ENCODE data around the gene DSCAML1.

Gene DSCAML1

GRCh38 chr11:117430293-117430955 is 366.6 kb downstream of the DSCAML1 start:
- ATAC-seq (ENCODE audit: low read depth) = no peak
- Mint-ChIP-seq H3K36me3 (no peaks in the 10 kb centered on the region), H3K4me1 (no peaks in the 10 kb centered on the region), H3K27me3 (peaks cover 1% of the 10 kb centered on the region), H3K27ac (no peak overlapping the region), H3K4me3 (no peak overlapping the region), H3K9me3 (no peaks in the 10 kb centered on the region)
- DNase-seq (ENCODE audit: low spot score in 2 of 2) = no peak

DNA sequence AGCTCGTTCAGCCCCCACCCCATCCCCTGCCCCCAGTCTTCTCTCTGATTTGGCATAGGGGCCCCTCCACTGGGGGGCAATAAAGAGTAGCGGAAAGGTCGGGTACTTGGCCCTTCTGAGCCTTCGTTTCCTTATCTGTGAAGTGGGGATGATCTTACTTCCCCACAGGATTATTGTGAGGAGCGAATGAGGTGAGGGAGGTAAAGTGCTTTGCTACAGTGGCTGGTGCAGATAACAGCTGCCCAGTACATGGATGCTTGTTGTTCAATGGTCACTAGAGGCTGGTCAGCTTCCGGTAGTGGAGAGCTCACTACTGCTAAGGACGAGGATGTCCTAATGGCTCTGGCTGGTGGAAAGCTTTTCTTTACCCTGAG is 368.2 kb downstream of the DSCAML1 start:
- H3K9me3 Mint-ChIP-seq = no peaks in the 10 kb centered on the region
- no peak for ATAC-seq (ENCODE audit: low read depth)
- H3K4me3 Mint-ChIP-seq = no peak overlapping the region
- H3K4me1 Mint-ChIP-seq = no peaks in the 10 kb centered on the region
- no peak for DNase-seq (ENCODE audit: low spot score in 2 of 2)
- peaks cover 6% of the 10 kb centered on the region for H3K27me3 Mint-ChIP-seq
- no peaks in the 10 kb centered on the region for H3K36me3 Mint-ChIP-seq
- no peak overlapping the region for H3K27ac Mint-ChIP-seq

- Mint-ChIP-seq H3K9me3 (no peaks in the 10 kb centered on the region), H3K4me3 (no peak overlapping the region), H3K27me3 (peaks cover 8% of the 10 kb centered on the region), H3K27ac (no peak overlapping the region), H3K4me1 (no peaks in the 10 kb centered on the region), H3K36me3 (no peaks in the 10 kb centered on the region)
- DNase-seq (ENCODE audit: low spot score in 2 of 2) = no peak
- no peak for ATAC-seq (ENCODE audit: low read depth)
These were observed 368.7 kb downstream of the DSCAML1 start for GRCh38 chr11:117428186-117428855.

- no peak overlapping the region for H3K27ac Mint-ChIP-seq
- ATAC-seq (ENCODE audit: low read depth) = no peak
- no peaks in the 10 kb centered on the region for H3K4me1 Mint-ChIP-seq
- no peak for DNase-seq (ENCODE audit: low spot score in 2 of 2)
- no peak overlapping the region for H3K4me3 Mint-ChIP-seq
- no peaks in the 10 kb centered on the region for H3K36me3 Mint-ChIP-seq
- peaks cover 8% of the 10 kb centered on the region for H3K27me3 Mint-ChIP-seq
- no peaks in the 10 kb centered on the region for H3K9me3 Mint-ChIP-seq
These were observed 369.6 kb downstream of the DSCAML1 start for GRCh38 chr11:117427356-117427874.

DNA sequence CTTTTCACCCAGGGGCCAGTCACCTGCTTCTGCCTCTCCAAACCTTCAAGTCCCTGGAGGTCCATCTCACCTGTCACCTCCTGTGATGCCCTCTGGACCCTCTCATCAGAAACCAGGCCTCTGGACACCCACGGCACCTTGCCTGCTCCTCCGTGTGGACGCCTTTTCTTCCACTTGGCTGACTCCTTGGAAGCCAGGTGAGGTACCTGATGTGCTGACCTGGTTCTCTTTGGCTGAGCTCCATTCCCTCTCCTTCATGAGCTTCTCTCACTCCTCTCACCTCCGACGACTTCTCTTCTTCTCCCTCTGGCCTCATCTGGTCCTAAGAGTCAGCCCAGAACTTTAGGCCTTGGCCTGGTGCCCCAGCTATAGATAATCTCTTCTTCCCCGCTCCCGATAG is 370.1 kb downstream of the DSCAML1 start:
- peaks cover 9% of the 10 kb centered on the region for H3K27me3 Mint-ChIP-seq
- no peak overlapping the region for H3K4me3 Mint-ChIP-seq
- no peaks in the 10 kb centered on the region for H3K9me3 Mint-ChIP-seq
- no peaks in the 10 kb centered on the region for H3K4me1 Mint-ChIP-seq
- DNase-seq (ENCODE audit: low spot score in 2 of 2) = no peak
- H3K27ac Mint-ChIP-seq = no peak overlapping the region
- H3K36me3 Mint-ChIP-seq = no peaks in the 10 kb centered on the region
- no peak for ATAC-seq (ENCODE audit: low read depth)

DNA sequence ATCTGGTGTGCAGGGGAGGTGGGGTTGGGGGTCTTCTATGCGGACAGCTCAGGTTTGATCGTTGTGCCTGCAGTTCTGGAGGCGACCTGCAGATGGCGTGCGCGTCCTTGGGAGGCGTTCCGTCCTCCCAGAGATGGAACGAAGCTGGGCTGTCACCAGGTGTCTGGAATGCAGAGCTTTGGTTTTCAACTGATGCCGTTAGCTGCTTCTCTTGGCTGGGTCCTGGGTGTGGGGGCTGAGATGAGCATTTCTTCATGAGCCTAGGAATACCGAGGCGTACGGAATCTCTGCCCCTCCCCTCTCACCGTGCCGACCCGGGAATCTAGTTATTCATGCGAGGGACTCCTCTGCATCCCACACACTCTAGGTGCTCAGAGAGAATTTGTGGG is 370.7 kb downstream of the DSCAML1 start:
- Mint-ChIP-seq H3K4me3 (peak overlapping the region; percentile 21), H3K9me3 (no peaks in the 10 kb centered on the region), H3K36me3 (no peaks in the 10 kb centered on the region), H3K27ac (no peak overlapping the region), H3K4me1 (no peaks in the 10 kb centered on the region), H3K27me3 (peaks cover 10% of the 10 kb centered on the region)
- DNase-seq (ENCODE audit: low spot score in 2 of 2) (peak; percentile 64 to 72), ATAC-seq (ENCODE audit: low read depth) (peak; percentile 29)

GRCh38 chr11:117425679-117426296 is 371.2 kb downstream of the DSCAML1 start:
- Mint-ChIP-seq H3K27me3 (peaks cover 10% of the 10 kb centered on the region), H3K36me3 (no peaks in the 10 kb centered on the region), H3K9me3 (no peaks in the 10 kb centered on the region), H3K4me1 (no peaks in the 10 kb centered on the region), H3K4me3 (no peak overlapping the region), H3K27ac (no peak overlapping the region)
- ATAC-seq (ENCODE audit: low read depth) (no peak), DNase-seq (ENCODE audit: low spot score in 2 of 2) (no peak)

GRCh38 chr11:117424781-117425180 is 372.2 kb downstream of the DSCAML1 start:
- Mint-ChIP-seq H3K9me3 (no peaks in the 10 kb centered on the region), H3K27me3 (peaks cover 10% of the 10 kb centered on the region), H3K4me1 (no peaks in the 10 kb centered on the region), H3K4me3 (no peak overlapping the region), H3K27ac (no peak overlapping the region), H3K36me3 (no peaks in the 10 kb centered on the region)
- DNase-seq (ENCODE audit: low spot score in 2 of 2) (no peak), ATAC-seq (ENCODE audit: low read depth) (no peak)

GRCh38 chr11:117423046-117423575 is 373.9 kb downstream of the DSCAML1 start:
- H3K27me3 Mint-ChIP-seq = peaks cover 10% of the 10 kb centered on the region
- no peaks in the 10 kb centered on the region for H3K4me1 Mint-ChIP-seq
- ATAC-seq (ENCODE audit: low read depth) = no peak
- no peaks in the 10 kb centered on the region for H3K9me3 Mint-ChIP-seq
- DNase-seq (ENCODE audit: low spot score in 2 of 2) = no peak
- no peaks in the 10 kb centered on the region for H3K36me3 Mint-ChIP-seq
- no peak overlapping the region for H3K4me3 Mint-ChIP-seq
- no peak overlapping the region for H3K27ac Mint-ChIP-seq

GRCh38 chr11:117421476-117421875 is 375.5 kb downstream of the DSCAML1 start:
- Mint-ChIP-seq H3K9me3 (no peaks in the 10 kb centered on the region), H3K27ac (no peak overlapping the region), H3K4me3 (no peak overlapping the region), H3K36me3 (no peaks in the 10 kb centered on the region), H3K4me1 (no peaks in the 10 kb centered on the region), H3K27me3 (peaks cover 8% of the 10 kb centered on the region)
- DNase-seq (ENCODE audit: low spot score in 2 of 2) (no peak), ATAC-seq (ENCODE audit: low read depth) (no peak)

- H3K27me3 Mint-ChIP-seq = peaks cover 8% of the 10 kb centered on the region
- DNase-seq (ENCODE audit: low spot score in 2 of 2) (no peak), ATAC-seq (ENCODE audit: low read depth) (no peak)
- no peaks in the 10 kb centered on the region for H3K9me3 Mint-ChIP-seq
- H3K36me3 Mint-ChIP-seq = no peaks in the 10 kb centered on the region
- H3K4me1 Mint-ChIP-seq = no peaks in the 10 kb centered on the region
- H3K4me3 Mint-ChIP-seq = no peak overlapping the region
- no peak overlapping the region for H3K27ac Mint-ChIP-seq
These were observed 376.0 kb downstream of the DSCAML1 start for GRCh38 chr11:117421041-117421440.

GRCh38 chr11:117420598-117420997 is 376.4 kb downstream of the DSCAML1 start:
- H3K9me3 Mint-ChIP-seq = no peaks in the 10 kb centered on the region
- no peaks in the 10 kb centered on the region for H3K4me1 Mint-ChIP-seq
- H3K27me3 Mint-ChIP-seq = peaks cover 8% of the 10 kb centered on the region
- H3K36me3 Mint-ChIP-seq = no peaks in the 10 kb centered on the region
- no peak for ATAC-seq (ENCODE audit: low read depth)
- no peak overlapping the region for H3K4me3 Mint-ChIP-seq
- H3K27ac Mint-ChIP-seq = no peak overlapping the region
- DNase-seq (ENCODE audit: low spot score in 2 of 2) = no peak

DNA sequence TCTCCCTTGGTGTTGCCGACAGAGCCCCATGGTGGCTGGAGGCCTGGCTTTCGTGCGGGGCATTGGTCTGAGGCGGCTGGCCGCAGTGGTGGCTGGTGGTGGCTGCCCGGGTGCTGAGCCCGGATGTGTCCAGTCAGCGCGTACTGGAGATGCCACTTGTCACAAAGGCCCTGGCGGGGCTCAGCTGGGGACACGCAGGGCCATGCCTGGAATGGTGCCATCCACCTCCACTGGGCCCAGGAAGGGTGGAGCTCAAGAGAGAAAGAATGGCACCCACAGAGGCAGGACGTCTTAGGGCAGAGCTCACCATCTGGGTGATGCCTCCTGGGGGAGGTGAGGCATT is 376.9 kb downstream of the DSCAML1 start:
- Mint-ChIP-seq H3K36me3 (no peaks in the 10 kb centered on the region), H3K9me3 (no peaks in the 10 kb centered on the region), H3K27me3 (peaks cover 8% of the 10 kb centered on the region), H3K4me3 (no peak overlapping the region), H3K4me1 (no peaks in the 10 kb centered on the region), H3K27ac (no peak overlapping the region)
- no peak for ATAC-seq (ENCODE audit: low read depth)
- DNase-seq (ENCODE audit: low spot score in 2 of 2) = no peak

DNA sequence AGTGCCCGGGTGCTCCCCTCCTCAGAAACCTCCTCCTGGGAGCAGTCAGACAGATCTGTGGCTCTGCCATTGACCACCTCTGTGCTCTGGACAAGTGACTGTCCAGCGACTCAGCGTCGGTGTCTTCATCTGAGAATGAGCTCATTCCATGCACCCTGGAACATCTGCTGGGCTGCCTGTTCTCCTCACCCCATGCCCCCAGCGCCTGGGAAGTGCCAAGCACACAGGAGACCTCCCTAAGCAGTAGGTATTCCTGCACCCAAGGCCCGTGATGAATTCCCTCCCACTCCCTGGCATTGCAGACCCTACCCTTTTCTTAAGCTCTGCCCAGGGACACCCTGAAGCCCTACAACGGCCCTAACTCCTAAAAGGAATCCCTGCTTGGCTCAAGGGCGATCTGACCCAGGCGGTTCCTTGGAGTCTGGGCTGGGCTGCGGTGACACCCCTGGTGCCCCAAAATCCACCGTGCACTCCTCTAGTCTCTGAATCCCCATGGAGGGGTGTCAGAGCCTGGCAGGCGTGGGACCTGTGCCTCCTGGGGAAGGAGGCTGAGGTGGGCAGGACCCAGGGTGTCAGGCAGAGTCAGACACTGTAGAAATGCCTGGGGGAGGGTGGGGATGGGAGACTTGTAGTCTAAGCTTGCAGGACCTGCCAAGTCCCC is 377.4 kb downstream of the DSCAML1 start:
- H3K27me3 Mint-ChIP-seq = peaks cover 5% of the 10 kb centered on the region
- no peak for ATAC-seq (ENCODE audit: low read depth)

More for the DNA sequence above, 377.4 kb downstream of the DSCAML1 start:
- DNase-seq (ENCODE audit: low spot score in 2 of 2) = no peak
- no peaks in the 10 kb centered on the region for H3K9me3 Mint-ChIP-seq
- H3K36me3 Mint-ChIP-seq = no peaks in the 10 kb centered on the region
- H3K4me1 Mint-ChIP-seq = no peaks in the 10 kb centered on the region
- no peak overlapping the region for H3K4me3 Mint-ChIP-seq
- no peak overlapping the region for H3K27ac Mint-ChIP-seq

Data from memory B cell (primary cell).